ENCODE results near the gene PCYT1A. TPM values are rescaled to one million over a fixed set of nuclear protein-coding genes. Genes with fewer than 3 reads are reported as not detected.
"Not testable (repeated sequence)": the region's sequence is repeated elsewhere in the genome, so short reads cannot be mapped to it uniquely, and the experiment has no call there.

PCYT1A gene
- polyA plus RNA-seq, 12 donors, result 37.1 to 49.7 (median 43.6) TPM; not detected in 1

GRCh38 chr3:196194542-196194915 lies 93.0 kb downstream of the PCYT1A start:
- DNase-seq, result no peak

GRCh38 chr3:196193736-196194541 lies 93.6 kb downstream of the PCYT1A start:
- no peak for DNase-seq

- DNase-seq, result no peak
These were observed 94.3 kb downstream of the PCYT1A start for GRCh38 chr3:196193133-196193735.

- no peak for DNase-seq
These were observed 94.9 kb downstream of the PCYT1A start for GRCh38 chr3:196192524-196193051.

GRCh38 chr3:196192036-196192523 lies 95.4 kb downstream of the PCYT1A start:
- no peak for DNase-seq

GRCh38 chr3:196189566-196190347 lies 97.8 kb downstream of the PCYT1A start:
- no peak for DNase-seq

- DNase-seq, result peak; percentile 83
These were observed 100.6 kb downstream of the PCYT1A start for GRCh38 chr3:196186651-196187573.

GRCh38 chr3:196184881-196185280 lies 102.6 kb downstream of the PCYT1A start:
- no peak for DNase-seq

GRCh38 chr3:196184169-196184432 lies 103.4 kb downstream of the PCYT1A start:
- DNase-seq, result not testable (repeated sequence)

- DNase-seq, result no peak
These were observed 106.4 kb downstream of the PCYT1A start for GRCh38 chr3:196181127-196181546.

- DNase-seq, result no peak
These were observed 107.2 kb downstream of the PCYT1A start for GRCh38 chr3:196180346-196180745.

Other genes with a start within 250 kb of the PCYT1A start
- 10 to 100 TPM in 11 of 12 donors, not detected in 1; 30.2 to 67.7 (median 39.9) TPM for gene TFRC, start 205.6 kb downstream of the PCYT1A start, polyA plus RNA-seq (ENCODE audit: insufficient read length in 12 of 12)
- under 1 TPM in 3 of 12 donors, not detected in 9; 0.16 to 0.31 (median 0.30) TPM for gene ZDHHC19, start 76.3 kb downstream of the PCYT1A start, polyA plus RNA-seq (ENCODE audit: insufficient read length in 12 of 12)
- gene SLC51A, start 71.2 kb downstream of the PCYT1A start, polyA plus RNA-seq (ENCODE audit: insufficient read length in 12 of 12), result 10 to 100 TPM in 1 of 12 donors, 1 to 10 TPM in 9, not detected in 2; 4.8 to 11.6 (median 7.3) TPM
- 10 to 100 TPM in 6 of 12 donors, 1 to 10 TPM in 4, not detected in 2; 7.6 to 14.4 (median 10.2) TPM for gene DYNLT2B, start 30.5 kb upstream of the PCYT1A start, polyA plus RNA-seq (ENCODE audit: insufficient read length in 12 of 12)
- under 1 TPM in 8 of 12 donors, not detected in 4; 0.10 to 0.52 (median 0.22) TPM for gene TM4SF19, start 50.7 kb upstream of the PCYT1A start, polyA plus RNA-seq (ENCODE audit: insufficient read length in 12 of 12)
- gene UBXN7, start 144.7 kb upstream of the PCYT1A start, polyA plus RNA-seq (ENCODE audit: insufficient read length in 12 of 12), result 10 to 100 TPM; 18.1 to 38.8 (median 22.0) TPM
- 10 to 100 TPM in 6 of 12 donors, 1 to 10 TPM in 5, not detected in 1; 8.2 to 14.0 (median 10.0) TPM for gene RNF168, start 216.0 kb upstream of the PCYT1A start, polyA plus RNA-seq (ENCODE audit: insufficient read length in 12 of 12)
- 1 to 10 TPM in 9 of 12 donors, under 1 TPM in 1, not detected in 2; 0.79 to 5.3 (median 2.3) TPM for gene SMCO1, start 227.6 kb upstream of the PCYT1A start, polyA plus RNA-seq (ENCODE audit: insufficient read length in 12 of 12)

All from muscle of arm (tissue), 12 donors.